ENCODE results near the gene EVA1C.

EVA1C gene

DNA sequence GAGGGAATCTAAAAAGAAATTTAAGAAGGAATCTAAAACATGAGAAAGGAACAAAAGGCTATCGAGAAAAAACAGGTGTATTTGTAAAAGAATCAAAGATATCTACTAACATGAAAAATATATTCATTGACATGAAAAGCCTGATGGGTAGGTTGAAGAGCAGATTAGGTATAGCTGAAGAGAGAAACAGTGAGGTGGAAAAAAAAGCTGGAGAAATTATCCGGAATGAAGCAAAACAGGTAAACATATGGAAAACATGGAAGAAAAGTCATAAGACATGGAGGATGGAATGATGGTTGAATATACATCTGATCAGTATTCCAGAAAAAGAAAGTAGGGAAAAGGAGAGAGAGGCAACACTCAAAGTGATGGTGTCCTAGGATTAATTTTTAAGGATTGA, 9.6 kb downstream of the EVA1C start:
- in situ Hi-C loops (cut with MboI; ENCODE audit: low pct_unique_long_range_greater_than_20kb, low sequenced_read_pairs, unreplicated experiment), result loop anchor here (25.0 kb wide), 1 partner anchor 165 kb away; the partner anchor contains the start of gene TCP10L
- TF ChIP-seq, protein P1, sequence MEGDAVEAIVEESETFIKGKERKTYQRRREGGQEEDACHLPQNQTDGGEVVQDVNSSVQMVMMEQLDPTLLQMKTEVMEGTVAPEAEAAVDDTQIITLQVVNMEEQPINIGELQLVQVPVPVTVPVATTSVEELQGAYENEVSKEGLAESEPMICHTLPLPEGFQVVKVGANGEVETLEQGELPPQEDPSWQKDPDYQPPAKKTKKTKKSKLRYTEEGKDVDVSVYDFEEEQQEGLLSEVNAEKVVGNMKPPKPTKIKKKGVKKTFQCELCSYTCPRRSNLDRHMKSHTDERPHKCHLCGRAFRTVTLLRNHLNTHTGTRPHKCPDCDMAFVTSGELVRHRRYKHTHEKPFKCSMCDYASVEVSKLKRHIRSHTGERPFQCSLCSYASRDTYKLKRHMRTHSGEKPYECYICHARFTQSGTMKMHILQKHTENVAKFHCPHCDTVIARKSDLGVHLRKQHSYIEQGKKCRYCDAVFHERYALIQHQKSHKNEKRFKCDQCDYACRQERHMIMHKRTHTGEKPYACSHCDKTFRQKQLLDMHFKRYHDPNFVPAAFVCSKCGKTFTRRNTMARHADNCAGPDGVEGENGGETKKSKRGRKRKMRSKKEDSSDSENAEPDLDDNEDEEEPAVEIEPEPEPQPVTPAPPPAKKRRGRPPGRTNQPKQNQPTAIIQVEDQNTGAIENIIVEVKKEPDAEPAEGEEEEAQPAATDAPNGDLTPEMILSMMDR (IDR thresholded peaks at IDR 0.05; ENCODE audit: extremely low read depth, insufficient read depth, missing control alignments), result no peak
- no peak for DNase-seq (ENCODE audit: low spot score)

DNA sequence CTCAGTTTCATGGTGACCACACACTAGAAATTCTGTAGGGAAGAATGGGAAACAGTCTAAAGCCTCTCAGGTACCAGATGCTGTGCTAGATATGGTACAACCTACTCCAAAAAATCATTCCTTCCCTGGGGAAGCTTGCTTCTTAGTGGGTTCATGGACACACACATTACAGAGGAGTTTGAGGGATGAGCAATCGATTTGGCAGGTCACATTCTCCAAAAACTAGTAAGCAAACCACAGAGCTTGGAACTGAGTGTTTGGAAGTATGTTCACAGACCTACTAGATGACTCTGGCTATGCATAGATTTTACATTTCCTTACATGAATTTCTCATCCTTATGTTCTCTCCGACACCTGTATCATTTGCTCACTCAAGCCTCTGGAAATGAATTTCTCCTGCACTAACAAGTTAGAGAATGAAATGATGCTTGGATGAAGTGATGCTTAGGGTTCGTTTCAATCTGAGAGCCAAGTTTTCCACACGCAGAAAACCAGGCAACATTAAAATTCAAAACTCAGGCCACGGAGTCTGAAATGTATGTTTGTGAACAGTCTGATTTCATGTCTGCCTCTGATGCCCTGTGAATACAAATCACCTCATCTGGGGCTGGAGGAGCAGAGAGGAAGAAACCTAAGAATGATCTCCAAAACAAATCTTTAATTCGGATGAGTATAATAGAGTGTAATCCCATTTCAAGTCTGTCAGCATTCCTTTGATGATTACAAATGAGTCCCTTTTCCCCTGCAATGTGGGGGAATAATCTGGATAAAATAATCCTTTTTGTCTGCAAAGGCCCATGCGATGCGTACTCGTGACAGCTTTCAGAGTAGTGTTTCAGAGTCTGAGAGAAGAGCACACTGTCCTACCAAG, 11.0 kb downstream of the EVA1C start:
- TF ChIP-seq, protein P1 (IDR thresholded peaks at IDR 0.05; ENCODE audit: extremely low read depth, insufficient read depth, missing control alignments), result no peak
- DNase-seq (ENCODE audit: low spot score), result no peak
- in situ Hi-C loops (cut with MboI; ENCODE audit: low pct_unique_long_range_greater_than_20kb, low sequenced_read_pairs, unreplicated experiment), result loop anchor here (25.0 kb wide), 1 partner anchor 164 kb away; the partner anchor contains the start of gene TCP10L

DNA sequence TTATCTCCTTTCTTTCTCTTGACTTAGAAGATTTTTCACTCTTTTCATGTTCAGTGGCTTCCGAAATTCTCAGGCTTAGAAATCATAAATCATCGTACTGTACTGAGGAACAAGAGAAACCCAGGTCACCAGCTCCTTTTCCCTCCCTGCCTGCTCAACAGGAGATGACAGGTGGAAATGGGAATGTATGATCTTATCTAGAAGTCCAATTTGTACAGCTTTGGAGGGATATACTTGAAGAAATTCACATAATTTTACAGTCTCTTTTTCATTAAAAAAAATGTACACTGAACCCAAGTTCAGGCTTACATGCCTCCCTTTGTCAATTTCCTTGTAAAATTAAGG, 11.7 kb downstream of the EVA1C start:
- in situ Hi-C loops (cut with MboI; ENCODE audit: low pct_unique_long_range_greater_than_20kb, low sequenced_read_pairs, unreplicated experiment), result loop anchor here (25.0 kb wide), 1 partner anchor 163 kb away; the partner anchor contains the start of gene TCP10L
- DNase-seq (ENCODE audit: low spot score), result no peak
- TF ChIP-seq, protein P1 (IDR thresholded peaks at IDR 0.05; ENCODE audit: extremely low read depth, insufficient read depth, missing control alignments), result no peak

DNA sequence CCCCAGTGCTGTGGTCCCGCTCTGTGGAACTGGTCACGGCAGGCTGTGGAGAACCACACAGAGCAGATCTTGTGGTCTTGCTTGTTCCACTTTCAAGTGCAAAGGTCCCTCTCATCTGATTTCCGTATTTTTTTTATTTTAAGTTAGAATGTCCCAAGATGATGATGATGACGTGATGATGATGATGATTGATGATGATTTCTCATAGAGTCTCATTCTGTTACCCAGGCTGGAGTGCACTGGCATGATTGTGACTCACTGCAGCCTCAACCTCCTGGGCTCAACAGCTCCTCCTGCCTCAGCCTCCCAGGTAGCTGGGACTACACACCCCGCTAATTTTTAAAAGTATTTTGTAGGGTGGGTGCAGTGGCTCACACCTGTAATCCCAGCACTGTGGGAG, 12.2 kb downstream of the EVA1C start:
- TF ChIP-seq, protein P1 (IDR thresholded peaks at IDR 0.05; ENCODE audit: extremely low read depth, insufficient read depth, missing control alignments), result no peak
- in situ Hi-C loops (cut with MboI; ENCODE audit: low pct_unique_long_range_greater_than_20kb, low sequenced_read_pairs, unreplicated experiment), result loop anchor here (25.0 kb wide), 1 partner anchor 163 kb away; the partner anchor contains the start of gene TCP10L
- no peak for DNase-seq (ENCODE audit: low spot score)

DNA sequence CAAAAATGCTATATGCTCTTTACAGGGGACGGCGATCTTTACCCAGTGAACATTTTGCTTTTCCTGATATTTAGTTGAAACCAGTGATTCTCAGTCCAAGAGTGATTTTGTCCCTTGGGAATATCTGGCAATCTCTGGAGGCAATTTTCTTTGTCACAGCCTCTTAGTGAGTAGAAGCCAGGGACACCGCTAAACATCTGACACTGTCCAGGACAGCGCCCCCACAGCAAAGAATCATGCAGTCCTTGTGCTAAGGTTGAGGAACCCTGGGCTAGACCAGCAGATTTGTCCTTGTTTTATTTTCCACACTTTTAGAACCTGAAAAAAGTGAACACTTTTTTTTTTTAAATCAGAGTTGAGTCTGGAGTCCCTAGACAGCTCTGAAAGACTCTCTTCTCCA, 13.1 kb downstream of the EVA1C start:
- TF ChIP-seq, protein P1 (IDR thresholded peaks at IDR 0.05; ENCODE audit: extremely low read depth, insufficient read depth, missing control alignments), result no peak
- in situ Hi-C loops (cut with MboI; ENCODE audit: low pct_unique_long_range_greater_than_20kb, low sequenced_read_pairs, unreplicated experiment), result no loop called here
- DNase-seq (ENCODE audit: low spot score), result no peak

DNA sequence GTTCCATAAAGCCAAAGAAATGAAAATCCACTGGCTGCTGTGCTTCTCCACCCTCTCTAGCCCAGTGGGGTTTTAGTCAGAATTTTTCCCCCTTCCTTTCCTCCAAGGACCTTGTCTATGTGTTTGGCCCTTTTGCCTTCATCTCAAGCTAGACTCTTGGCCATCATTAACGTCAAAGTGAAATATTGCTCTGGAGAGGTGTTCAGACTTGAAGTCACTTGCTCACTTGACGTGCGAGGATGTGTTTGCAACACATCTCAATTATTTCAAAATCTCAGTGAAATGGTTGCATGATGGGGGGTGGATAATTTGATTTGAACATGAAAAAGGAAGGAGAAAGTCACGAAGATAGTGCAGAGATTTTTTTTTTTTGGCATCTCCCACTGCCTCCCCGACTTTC, 13.6 kb downstream of the EVA1C start:
- no peak for DNase-seq (ENCODE audit: low spot score)
- TF ChIP-seq, protein P1 (IDR thresholded peaks at IDR 0.05; ENCODE audit: extremely low read depth, insufficient read depth, missing control alignments), result no peak
- in situ Hi-C loops (cut with MboI; ENCODE audit: low pct_unique_long_range_greater_than_20kb, low sequenced_read_pairs, unreplicated experiment), result no loop called here

All from GM13977 (cell line).